Activated T-helper 2 cell treated with anti-CD3 and anti-CD28 coated beads, Interferon-gamma antibody, Interleukin-2, Interleukin-4, amounts not matched to agents 10 μg/mL and 5 μg/mL and 100 μg/mL, durations not matched to agents 14 hours and 24 hours and 36 hours (primary cell): Measurements from ENCODE around the gene BANF2. TPM values are rescaled to one million over a fixed set of nuclear protein-coding genes. Genes with fewer than 3 reads are reported as not detected.

ENCODE experiments used
- DNase-seq: peaks from one replicate; pipeline ENCODE4 v3.0.0; 2021; ENCODE audit warnings: low spot score
- H3K27ac Mint-ChIP-seq: one replicate; pipeline ENCODE4 v1.8.0; 2021; ENCODE audit warnings: mixed read lengths
- H3K27me3 Mint-ChIP-seq: one replicate; pipeline ENCODE4 v1.8.0; 2021; ENCODE audit warnings: low read depth, mixed read lengths
- H3K36me3 Mint-ChIP-seq: one replicate; pipeline ENCODE4 v1.8.0; 2021; ENCODE audit warnings: low read depth, mixed read lengths
- H3K4me1 Mint-ChIP-seq: one replicate; pipeline ENCODE4 v1.8.0; 2021; ENCODE audit warnings: low read depth, mixed read lengths
- H3K4me3 Mint-ChIP-seq: one replicate; pipeline ENCODE4 v1.8.0; 2021; ENCODE audit warnings: low read depth, mild to moderate bottlenecking, moderate library complexity, mixed read lengths
- H3K9me3 Mint-ChIP-seq: one replicate; pipeline ENCODE4 v1.8.0; 2021; ENCODE audit warnings: mixed read lengths
- intact Hi-C: fragments of 100-400 bp; cut with micrococcal nuclease; formaldehyde crosslinking; loops from one replicate; pipeline ENCODE4 v1.15.1; 2023
- total RNA-seq: library from RNA; stranded (reverse); gene quantifications from 2 replicates; pipeline ENCODE4 v1.2.3, GENCODE V29; 2022

The BANF2 gene
- total RNA-seq, 1 donor from 2014 or later: not detected

DNA sequence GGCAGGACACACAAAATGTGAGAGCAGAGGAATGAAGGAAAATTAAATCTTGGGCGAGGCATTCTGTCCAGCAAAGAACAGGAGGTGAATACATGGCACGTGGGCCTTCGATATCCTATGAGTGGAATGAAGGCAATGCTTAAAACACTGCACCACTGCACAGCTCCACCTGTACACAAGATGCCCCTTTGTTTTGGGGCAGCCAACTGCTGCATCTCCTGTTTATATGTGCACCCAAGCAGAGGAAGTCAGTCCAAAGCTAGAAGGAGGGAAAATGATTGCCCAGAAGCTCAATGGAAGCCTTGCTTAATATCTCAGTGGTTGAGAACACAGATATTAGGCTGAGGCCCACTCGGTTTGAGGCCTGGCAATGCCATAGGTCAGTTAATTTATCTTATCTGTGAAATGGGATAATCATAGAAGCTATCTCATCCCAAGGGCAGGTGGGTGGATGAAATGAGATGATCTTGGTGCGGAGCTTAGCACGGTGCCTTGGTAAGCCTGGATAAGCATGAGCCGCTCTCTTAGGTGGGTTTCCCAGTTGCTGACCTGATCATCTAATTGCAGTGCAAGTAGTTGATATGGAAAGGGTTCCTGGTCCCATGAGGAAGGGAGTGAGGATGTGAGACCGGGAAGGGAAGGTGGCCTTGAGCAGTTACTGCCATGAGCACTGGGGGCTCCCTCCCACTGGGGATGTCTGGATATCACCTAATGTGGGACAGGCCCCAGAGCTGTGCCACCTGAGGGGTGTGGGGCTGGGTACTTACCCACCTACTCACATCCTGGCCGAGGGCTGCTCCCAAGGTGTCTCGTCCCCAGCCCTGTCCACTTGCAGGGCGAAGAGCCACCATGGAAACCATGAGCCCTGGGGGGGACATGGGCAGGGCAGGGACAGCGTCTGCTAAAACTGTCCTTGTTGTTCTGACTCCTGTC lies 9.9 kb downstream of the BANF2 start:
- Mint-ChIP-seq H3K36me3 (no peaks in the 10 kb centered on the region), H3K27ac (no peak overlapping the region), H3K27me3 (no peaks in the 10 kb centered on the region)

DNA sequence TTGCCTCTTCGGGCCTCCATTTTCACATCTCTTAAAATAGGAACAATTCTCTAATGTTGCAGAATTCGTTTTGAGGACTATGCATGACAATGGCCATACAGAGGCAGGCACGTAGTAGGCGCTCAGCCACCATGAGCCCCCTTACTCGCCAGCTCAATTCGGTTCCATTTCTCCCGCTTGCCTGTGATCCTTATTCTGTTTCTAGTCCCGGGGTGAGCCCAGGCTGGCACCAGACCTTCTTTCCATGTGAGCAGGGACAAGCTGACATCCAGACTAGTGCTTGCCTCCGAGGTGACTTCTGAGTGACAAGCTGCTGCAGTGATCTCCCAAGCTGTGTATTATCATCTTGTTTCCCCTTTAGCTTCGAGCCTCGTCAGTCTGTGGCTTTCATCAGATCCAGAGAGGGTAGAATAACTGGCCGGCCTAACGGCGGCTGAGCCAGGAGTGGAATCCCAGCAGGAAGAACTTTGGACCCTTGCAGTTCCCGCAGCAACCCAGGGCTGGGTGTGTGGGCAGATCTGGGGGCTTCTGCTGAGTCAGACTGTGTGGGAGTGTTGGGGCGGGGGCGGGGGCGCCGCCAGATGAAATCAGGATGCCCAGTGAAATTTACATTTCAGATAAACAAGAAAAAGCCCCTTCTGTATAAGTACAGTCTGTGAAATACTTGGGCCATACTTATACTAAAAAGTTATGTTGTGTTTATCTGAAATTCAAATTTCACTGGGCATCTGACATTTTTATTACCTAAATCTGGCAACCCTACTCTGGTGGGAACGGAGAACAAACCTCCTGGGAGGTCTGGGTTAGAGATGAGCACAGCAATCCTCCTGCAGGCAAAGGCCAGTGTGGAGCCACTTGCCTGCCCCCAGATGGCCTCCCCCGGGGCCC lies 10.9 kb downstream of the BANF2 start:
- no peak for DNase-seq
- H3K36me3 Mint-ChIP-seq: no peaks in the 10 kb centered on the region
- H3K27ac Mint-ChIP-seq: no peak overlapping the region
- intact Hi-C loops: no loop called here
- no peak overlapping the region for H3K4me3 Mint-ChIP-seq
- no peaks in the 10 kb centered on the region for H3K27me3 Mint-ChIP-seq
- no peaks in the 10 kb centered on the region for H3K4me1 Mint-ChIP-seq
- no peaks in the 10 kb centered on the region for H3K9me3 Mint-ChIP-seq

More for the DNA sequence above, 9.9 kb downstream of the BANF2 start:
- Mint-ChIP-seq H3K9me3 (no peaks in the 10 kb centered on the region), H3K4me1 (no peaks in the 10 kb centered on the region), H3K4me3 (no peak overlapping the region)
- intact Hi-C loops: no loop called here
- no peak for DNase-seq

DNA sequence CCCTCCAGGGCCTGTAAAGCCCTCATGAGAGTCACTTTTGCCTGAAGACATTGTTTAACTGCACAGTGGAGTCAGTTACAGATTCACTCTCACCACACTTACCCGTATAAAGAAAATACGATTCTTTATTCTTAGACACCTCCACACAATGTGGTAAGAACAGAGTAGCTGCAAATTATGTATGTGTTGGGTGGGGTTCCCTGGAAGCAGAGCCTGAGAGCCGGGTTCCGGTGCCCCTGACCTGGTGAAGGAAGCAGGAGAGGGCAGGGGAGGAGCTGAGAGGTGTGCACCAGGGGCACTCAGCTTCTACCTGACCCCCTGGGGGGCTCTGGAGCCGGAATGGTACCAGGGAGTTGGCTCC lies 11.5 kb downstream of the BANF2 start:
- no peak overlapping the region for H3K4me3 Mint-ChIP-seq

DNA sequence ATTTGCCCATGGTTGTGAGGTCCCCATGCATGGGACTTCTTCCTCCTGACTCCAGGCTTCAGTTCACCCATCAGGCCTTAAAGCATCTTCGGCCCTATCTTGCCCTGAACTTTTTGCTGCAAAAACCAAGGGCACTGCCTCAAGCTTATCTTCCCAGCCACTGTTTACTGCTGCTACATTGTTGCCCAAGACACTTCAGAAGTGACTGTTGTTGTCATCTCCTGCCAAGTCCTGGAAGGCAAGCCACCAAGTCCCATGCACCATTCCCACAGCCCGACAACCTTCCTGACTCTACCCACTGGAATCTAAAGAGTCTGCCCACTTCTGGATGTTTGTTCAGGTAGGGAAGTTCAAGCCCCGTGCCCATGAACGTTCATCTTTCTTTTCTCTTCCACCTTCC lies 12.4 kb downstream of the BANF2 start:
- no peak overlapping the region for H3K4me3 Mint-ChIP-seq
- no peaks in the 10 kb centered on the region for H3K4me1 Mint-ChIP-seq
- no peak overlapping the region for H3K27ac Mint-ChIP-seq
- no peak for DNase-seq
- intact Hi-C loops: no loop called here
- H3K36me3 Mint-ChIP-seq: no peaks in the 10 kb centered on the region
- H3K27me3 Mint-ChIP-seq: peaks cover 3% of the 10 kb centered on the region
- H3K9me3 Mint-ChIP-seq: no peaks in the 10 kb centered on the region

More for the DNA sequence above, 11.5 kb downstream of the BANF2 start:
- intact Hi-C loops: no loop called here
- DNase-seq: no peak
- Mint-ChIP-seq H3K27ac (no peak overlapping the region), H3K4me1 (no peaks in the 10 kb centered on the region), H3K9me3 (no peaks in the 10 kb centered on the region), H3K36me3 (no peaks in the 10 kb centered on the region), H3K27me3 (no peaks in the 10 kb centered on the region)

DNA sequence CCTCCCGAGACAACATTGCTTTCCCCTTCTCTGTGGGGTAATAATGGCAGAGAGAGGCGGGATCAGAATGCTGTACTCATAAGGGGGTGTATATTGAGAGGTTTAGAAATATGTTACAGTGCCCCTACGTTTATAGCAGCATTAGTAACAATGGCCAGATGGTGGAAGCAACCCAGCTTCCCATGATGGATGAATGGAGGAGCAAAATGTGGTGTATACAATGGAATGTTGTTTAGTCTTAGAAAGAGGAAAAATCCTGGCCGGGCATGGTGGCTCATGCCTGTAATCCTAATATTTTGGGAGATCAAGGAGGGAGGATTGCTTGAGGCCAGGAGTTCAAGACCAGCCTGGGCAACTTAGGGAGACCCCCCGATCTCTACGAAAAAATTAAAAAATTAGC lies 12.9 kb downstream of the BANF2 start:
- H3K27ac Mint-ChIP-seq: no peak overlapping the region
- H3K9me3 Mint-ChIP-seq: no peaks in the 10 kb centered on the region
- H3K27me3 Mint-ChIP-seq: peaks cover 3% of the 10 kb centered on the region
- intact Hi-C loops: no loop called here
- no peaks in the 10 kb centered on the region for H3K4me1 Mint-ChIP-seq
- no peak overlapping the region for H3K4me3 Mint-ChIP-seq
- no peaks in the 10 kb centered on the region for H3K36me3 Mint-ChIP-seq
- DNase-seq: no peak

DNA sequence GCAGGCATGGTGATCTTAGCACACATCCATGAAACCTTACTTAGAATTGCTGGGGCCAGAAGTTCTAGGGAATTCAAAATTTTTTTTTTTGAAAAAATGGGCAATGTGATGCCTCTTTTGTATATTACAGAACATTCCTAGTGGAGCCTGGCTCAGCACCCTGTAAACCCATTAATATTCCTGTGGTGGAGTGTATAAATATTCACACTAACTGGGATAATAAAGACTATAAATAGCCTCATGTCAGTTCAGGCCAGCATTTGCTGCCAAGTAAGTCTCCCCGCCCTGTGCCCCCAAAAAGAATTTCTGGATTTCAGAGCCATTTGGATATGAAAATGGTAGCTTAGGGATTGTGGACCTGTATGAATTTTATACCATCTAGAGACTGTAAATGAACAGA lies 14.8 kb downstream of the BANF2 start:
- peaks cover 3% of the 10 kb centered on the region for H3K27me3 Mint-ChIP-seq
- no peak for DNase-seq
- H3K4me3 Mint-ChIP-seq: no peak overlapping the region
- no peak overlapping the region for H3K27ac Mint-ChIP-seq
- H3K4me1 Mint-ChIP-seq: no peaks in the 10 kb centered on the region
- H3K36me3 Mint-ChIP-seq: no peaks in the 10 kb centered on the region
- no peaks in the 10 kb centered on the region for H3K9me3 Mint-ChIP-seq
- intact Hi-C loops: no loop called here

DNA sequence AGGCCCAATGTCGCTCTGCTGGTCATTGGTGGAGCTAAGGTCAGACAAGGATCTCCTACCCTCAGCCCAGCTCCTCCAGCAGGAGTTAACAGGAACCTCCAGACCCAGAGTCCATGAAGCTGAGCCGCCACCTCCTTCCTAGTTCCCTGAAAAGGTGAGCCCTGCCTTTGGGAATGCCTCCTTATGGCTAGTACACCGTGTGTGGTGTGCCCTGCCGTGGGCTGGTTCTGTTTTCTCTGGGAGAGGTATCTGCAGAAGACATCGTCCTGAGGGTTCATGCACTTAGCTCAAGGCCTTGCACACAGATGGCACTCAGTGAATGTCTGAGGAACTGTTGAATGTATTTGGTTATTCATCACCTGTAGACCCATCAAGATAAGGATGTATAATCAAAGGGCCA lies 15.3 kb downstream of the BANF2 start:
- Mint-ChIP-seq H3K27ac (no peak overlapping the region), H3K9me3 (no peaks in the 10 kb centered on the region), H3K27me3 (peaks cover 3% of the 10 kb centered on the region), H3K36me3 (no peaks in the 10 kb centered on the region), H3K4me3 (no peak overlapping the region), H3K4me1 (no peaks in the 10 kb centered on the region)
- intact Hi-C loops: no loop called here
- DNase-seq: no peak

DNA sequence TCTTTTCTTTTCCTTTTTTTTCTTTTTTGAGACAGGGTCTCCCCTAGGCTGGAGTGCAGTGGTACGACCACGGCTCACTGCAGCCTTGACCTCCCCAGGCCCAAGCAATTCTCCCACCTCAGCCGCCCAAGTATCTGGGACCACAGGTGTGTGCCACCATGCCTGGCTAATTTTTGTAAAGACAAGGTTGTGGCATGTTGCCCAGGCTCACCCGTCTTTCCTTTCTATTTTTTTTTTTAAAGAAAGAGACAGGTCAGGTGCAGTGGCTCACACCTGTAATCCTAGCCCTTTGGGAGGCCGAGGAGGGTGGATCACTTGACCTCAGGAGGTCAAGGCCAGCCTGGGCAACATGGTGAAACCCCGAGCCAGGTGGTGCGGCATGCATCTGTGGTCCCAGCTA lies 16.6 kb downstream of the BANF2 start:
- no peaks in the 10 kb centered on the region for H3K4me1 Mint-ChIP-seq

DNA sequence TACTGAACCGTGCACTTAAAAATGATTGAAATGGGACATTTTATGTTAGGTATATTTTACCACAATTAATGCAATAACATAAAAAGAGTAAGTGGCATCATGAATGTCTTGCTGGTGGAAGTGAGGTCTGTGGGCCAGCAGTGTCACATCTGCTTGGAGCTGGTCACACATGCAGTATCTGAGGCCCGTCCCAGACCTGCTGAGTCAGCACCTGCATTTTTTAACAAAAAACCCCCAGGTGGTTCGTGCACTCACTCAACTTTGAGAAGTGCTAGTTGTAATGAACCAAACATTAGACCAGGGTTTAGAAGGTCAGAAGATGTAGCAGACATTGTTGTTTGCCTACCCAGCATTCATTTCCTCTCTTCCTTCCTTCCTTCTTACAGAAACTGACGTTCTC lies 21.0 kb downstream of the BANF2 start:
- Mint-ChIP-seq H3K27me3 (peaks cover 3% of the 10 kb centered on the region), H3K4me1 (no peaks in the 10 kb centered on the region), H3K36me3 (no peaks in the 10 kb centered on the region)

More for the DNA sequence above, 16.6 kb downstream of the BANF2 start:
- intact Hi-C loops: no loop called here
- Mint-ChIP-seq H3K4me3 (no peak overlapping the region), H3K27ac (no peak overlapping the region), H3K36me3 (no peaks in the 10 kb centered on the region), H3K27me3 (peaks cover 3% of the 10 kb centered on the region), H3K9me3 (no peaks in the 10 kb centered on the region)
- no peak for DNase-seq

DNA sequence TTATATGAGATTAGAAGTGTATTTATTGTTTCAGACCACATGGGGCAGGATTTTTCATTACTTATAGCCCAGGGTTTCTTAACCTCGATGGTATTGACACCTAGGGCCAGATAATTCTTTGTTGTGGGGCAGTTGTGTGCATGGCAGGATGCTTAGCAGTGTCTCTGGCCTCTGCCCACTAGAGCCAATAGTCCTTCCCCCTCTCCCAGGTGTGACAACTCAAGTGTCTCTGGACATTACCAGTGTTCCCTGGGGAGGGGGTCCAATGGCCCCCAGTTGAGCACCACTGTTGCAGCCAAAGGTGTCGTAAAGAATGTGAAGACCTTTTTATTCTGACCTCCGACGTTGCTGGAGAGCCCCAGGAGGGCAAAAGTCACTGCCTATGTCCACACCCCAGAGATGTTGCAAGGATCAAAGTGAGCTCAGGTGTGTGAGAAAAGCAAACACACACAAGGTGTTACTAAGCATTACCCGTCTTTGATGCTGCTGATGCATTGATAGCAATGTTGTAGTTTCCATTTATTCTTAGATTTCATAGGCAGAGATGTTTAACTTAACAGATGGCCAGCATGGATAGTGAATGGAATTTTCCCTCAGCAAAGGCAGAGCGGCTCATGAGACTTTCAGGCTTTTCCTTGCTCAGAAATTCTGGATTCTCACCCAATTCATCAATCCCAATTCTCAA lies 22.2 kb downstream of the BANF2 start:
- no peaks in the 10 kb centered on the region for H3K36me3 Mint-ChIP-seq
- no peaks in the 10 kb centered on the region for H3K4me1 Mint-ChIP-seq
- H3K4me3 Mint-ChIP-seq: no peak overlapping the region
- DNase-seq: no peak
- peaks cover 2% of the 10 kb centered on the region for H3K27me3 Mint-ChIP-seq
- H3K9me3 Mint-ChIP-seq: no peaks in the 10 kb centered on the region
- intact Hi-C loops: no loop called here
- no peak overlapping the region for H3K27ac Mint-ChIP-seq

More for the DNA sequence above, 21.0 kb downstream of the BANF2 start:
- intact Hi-C loops: no loop called here
- Mint-ChIP-seq H3K9me3 (no peaks in the 10 kb centered on the region), H3K27ac (no peak overlapping the region), H3K4me3 (no peak overlapping the region)
- no peak for DNase-seq

DNA sequence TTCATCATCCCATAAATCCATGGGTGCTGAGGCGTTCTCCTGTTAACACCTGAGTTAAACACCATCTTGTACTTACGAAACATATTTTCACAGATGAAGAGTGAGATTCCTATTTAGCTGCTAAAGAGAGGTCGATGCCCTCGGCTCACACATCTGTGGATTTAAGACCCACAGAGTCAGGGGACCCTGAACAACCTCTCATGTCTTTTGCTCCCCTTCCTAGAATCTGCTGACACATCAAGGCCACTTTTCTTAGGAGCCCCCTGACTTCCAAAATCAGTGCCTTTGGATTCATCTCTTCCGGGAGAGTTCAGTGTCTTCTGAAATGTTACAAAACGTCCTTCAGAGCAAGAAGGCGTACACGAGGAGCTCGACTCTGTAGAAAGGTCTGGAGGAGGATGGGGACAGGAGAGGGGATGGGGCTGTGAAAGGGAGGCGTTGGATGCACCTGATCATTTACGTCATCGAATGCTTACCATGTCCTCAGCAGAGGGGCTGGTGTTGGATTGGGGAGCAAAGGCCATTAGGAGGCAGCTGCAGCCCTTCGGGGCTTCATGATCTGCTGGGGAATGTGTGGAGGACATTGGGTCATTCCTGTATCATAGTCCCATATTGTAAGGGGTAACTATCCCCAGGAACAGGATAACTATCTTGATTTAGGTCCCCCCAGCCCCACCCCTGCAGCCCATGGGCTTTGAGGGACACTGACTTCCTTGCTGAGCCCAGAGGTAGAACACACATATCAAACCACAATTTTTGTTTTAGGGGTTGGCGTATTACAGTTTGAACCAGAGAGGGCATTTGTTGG lies 22.9 kb downstream of the BANF2 start:
- Mint-ChIP-seq H3K4me1 (no peaks in the 10 kb centered on the region), H3K27me3 (no peaks in the 10 kb centered on the region), H3K36me3 (no peaks in the 10 kb centered on the region), H3K4me3 (no peak overlapping the region), H3K27ac (no peak overlapping the region), H3K9me3 (no peaks in the 10 kb centered on the region)
- DNase-seq: no peak
- intact Hi-C loops: no loop called here

DNA sequence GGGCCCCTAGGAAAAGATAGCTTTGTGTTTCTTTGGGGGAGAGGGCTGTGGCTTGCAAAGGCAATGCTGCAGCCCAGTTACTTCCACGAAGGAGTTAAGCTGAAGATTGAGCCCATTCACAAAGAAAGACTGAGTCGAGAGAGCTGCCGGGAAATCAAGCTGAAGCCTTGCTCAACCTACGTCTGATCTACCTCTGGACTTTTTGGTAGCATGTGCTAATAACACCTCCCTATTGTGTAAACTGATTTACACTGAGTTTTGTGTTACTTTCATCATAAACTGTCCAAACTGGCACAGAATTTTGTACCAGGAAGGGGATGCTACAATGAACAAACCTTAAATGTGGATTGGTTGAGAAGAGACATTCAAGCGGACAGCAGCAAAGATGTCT lies 23.5 kb downstream of the BANF2 start:
- intact Hi-C loops: no loop called here
- H3K36me3 Mint-ChIP-seq: no peaks in the 10 kb centered on the region
- no peak overlapping the region for H3K4me3 Mint-ChIP-seq
- no peaks in the 10 kb centered on the region for H3K27me3 Mint-ChIP-seq
- no peak for DNase-seq
- no peaks in the 10 kb centered on the region for H3K4me1 Mint-ChIP-seq
- no peaks in the 10 kb centered on the region for H3K9me3 Mint-ChIP-seq
- H3K27ac Mint-ChIP-seq: no peak overlapping the region
